ENCODE measurements around the gene ANKRD49.

Gene ANKRD49

GRCh38 chr11:94511932-94512781 lies 18.4 kb downstream of the ANKRD49 start, which contains the start of gene C11orf97:
TSS of gene C11orf97 (plus strand) at chr11:94512461. CDS start at chr11:94512529, 68 bp downstream.
- DNase-seq: no peak

GRCh38 chr11:94513091-94513490 lies 19.3 kb downstream of the ANKRD49 start:
- DNase-seq: no peak

- no peak for DNase-seq
Measured at GRCh38 chr11:94515398-94515797, 21.6 kb downstream of the ANKRD49 start.

DNA sequence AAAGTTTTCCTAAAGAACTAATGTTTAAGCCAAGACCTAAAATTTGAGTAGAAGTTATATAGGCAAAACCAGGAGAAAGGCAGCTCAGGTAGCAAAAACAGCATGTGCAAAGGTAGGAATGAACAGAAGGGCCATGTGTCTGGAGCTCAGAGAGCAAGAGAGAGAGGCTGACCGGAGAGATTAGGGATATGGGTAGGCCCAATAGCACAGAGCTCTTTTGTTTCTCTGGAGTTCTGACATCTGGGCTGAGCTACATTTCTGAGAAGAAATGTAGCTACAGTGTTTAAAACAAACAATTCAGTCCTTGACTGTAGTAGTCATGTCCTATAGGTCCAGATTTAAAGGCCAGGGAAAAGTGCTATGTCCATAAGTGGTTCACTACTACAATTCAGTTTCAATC lies 22.9 kb downstream of the ANKRD49 start:
- no peak for DNase-seq

DNA sequence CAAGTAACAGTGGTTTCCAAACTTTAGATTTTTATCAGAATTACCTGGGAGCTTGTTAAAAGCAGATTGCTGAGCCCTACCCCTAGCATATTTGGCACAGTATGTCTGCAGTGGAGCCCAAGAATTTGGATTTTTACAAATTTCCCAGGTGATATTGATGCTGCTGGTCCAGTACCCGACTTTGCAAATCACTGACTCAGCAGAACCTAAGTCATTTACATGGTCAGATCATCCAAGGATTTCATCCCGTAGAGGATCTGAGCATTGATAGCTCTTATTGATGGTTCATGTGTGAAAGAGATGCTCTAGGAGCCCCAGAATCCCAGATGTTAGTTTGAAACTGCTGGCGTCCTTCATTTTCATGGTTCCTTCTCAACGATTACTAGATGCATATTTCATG lies 24.5 kb downstream of the ANKRD49 start:
- no peak for DNase-seq

- no peak for DNase-seq
Measured at GRCh38 chr11:94519478-94520084, 25.8 kb downstream of the ANKRD49 start.

- DNase-seq: no peak
Measured at GRCh38 chr11:94521684-94522083, 27.9 kb downstream of the ANKRD49 start.

DNA sequence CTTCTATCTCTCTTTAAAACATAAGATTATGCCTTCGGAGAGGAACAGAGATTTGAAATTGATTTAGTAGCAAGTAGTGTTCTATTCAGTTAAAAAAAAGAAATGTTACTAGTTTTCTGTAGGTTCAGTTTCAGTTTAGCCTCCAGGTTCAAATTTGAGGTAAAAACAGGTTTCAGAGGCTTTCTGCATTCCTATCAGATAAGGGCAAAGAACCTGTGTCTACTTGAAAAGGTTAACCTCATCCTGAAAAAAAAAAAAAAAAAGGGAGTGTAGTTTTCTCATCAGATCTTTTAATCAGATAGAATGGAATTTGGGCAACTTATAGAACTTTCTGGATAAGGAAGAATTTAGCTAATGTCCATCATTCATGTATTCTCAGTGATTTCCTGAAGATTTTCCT lies 30.6 kb downstream of the ANKRD49 start:
- DNase-seq: no peak

DNA sequence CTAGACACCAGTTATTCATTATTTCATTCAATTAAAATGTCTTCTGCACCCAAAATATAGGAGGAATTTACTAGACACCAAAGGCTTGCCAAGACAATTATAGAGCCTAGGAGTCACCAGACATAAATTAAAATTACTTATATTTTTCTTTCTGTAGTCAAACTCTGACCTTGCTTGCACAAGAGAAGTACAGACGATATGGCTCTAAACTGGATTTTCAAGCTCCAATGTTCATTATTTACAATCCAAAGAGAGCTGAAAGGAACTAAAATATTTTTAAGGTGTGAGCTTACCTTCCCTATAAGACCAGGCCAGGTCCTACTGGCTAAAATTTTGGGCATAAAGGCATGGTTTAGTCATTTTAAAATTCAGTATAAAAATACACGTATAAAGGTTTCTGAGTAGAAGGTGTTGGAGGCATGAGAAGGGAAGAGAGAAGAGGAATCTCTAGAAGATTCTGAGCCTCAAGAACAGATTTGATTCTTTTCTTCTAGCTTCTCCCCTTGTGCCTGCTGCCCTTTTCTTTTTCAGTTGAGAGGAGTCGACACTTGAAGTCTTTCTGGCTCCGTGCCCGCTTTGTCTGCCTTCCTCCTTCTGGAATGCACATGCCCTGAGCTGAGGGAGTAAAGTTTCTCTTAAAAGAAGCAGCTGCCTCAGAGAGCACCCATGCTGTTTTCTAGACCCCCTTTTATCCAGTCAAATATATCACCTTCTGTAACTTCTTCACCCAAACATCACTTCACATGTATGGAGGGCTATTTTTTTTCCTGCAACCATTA lies 32.0 kb downstream of the ANKRD49 start:
- no peak for DNase-seq

- no peak for DNase-seq
Measured at GRCh38 chr11:94526645-94527438, 33.1 kb downstream of the ANKRD49 start.

GRCh38 chr11:94528551-94528950 lies 34.8 kb downstream of the ANKRD49 start:
- DNase-seq: no peak

- DNase-seq: no peak
Measured at GRCh38 chr11:94532211-94532610, 38.4 kb downstream of the ANKRD49 start.

DNA sequence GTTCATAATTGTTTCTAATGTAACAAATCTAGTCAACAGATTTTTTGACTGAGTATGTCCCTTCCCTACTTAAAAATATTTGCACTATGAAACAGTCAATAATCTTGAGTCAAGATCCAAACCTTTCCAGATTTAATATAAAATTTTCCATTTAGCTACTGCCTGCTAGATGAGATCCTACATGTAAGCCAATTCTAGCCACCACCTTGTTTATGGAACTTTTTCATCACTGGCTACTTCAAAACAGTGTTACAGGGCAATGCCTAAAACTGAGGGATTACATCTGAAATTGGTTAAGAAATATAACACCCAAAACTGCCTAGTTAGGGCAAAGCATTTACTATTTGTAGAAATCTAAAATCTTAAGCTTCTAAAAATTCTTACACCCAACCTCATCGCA lies 39.4 kb downstream of the ANKRD49 start:
- DNase-seq: no peak

DNA sequence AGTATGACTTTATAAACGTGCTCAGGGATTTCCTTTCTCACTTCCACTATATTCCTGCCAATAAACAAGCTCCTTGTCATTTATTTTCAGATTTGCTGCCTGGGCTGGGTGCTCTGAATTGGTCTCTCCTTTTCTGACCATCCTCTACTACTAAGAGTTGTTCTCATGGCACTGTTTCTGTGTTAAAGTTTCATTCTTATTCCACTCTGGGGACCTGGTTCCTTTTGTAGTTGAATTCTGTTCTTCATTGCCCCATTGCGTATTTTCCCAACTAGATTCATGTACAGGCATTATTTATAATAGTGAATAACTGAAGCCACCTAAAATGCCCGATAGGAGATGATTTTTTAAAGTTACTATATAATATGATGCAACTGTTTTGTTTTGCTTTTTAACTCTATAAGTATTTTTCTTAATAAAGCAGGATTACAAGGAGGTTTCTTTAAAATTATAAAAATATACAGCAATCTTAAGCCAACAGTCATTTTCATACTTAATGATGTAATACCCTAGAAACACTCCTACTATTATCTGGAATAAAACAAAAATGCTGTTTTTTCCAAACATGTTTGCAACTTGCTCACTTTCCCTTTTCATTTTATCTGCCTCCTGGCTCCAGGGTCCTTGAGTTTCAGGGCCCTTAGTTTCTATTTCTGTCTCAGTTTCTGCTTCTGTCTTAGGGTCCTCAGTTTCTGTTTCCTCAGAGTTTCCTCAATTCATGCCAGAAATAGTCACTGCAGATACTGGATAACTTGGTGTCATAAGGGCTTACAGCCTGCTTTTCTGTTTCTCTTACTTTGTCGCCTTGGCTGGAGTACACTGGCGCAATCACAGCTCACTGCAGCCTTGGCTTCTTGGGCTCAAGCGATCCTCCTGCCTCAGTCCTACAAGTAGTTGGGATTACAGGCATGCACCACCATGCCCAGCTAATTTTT lies 40.2 kb downstream of the ANKRD49 start:
- DNase-seq: no peak

DNA sequence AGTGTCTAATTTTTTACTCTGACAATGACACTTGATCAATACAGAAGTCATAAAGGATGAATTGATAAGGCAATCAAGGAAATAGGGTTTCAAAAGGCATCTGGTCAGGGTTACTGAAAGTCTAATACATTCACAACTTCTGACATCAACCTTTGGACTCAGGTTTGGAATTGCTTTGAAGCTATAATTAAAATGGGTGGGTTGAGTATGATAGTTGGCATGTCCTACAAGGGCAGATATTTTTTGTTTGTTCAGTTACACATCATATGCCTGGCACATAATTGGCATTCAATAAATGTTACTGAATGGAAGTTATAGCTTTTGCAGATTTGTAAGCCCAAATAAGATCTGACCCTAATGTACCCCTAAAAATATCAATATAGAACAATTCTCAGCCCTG lies 42.6 kb downstream of the ANKRD49 start:
- DNase-seq: no peak

GRCh38 chr11:94537031-94537600 lies 43.3 kb downstream of the ANKRD49 start:
- DNase-seq: no peak

GRCh38 chr11:94539420-94539819 lies 45.6 kb downstream of the ANKRD49 start:
- no peak for DNase-seq

GRCh38 chr11:94543695-94544645 lies 50.2 kb downstream of the ANKRD49 start, which contains the start of gene FUT4:
TSS of gene FUT4 (plus strand) at chr11:94543921. CDS start at chr11:94544134, 213 bp downstream.
- peak; percentile 12 for DNase-seq

DNA sequence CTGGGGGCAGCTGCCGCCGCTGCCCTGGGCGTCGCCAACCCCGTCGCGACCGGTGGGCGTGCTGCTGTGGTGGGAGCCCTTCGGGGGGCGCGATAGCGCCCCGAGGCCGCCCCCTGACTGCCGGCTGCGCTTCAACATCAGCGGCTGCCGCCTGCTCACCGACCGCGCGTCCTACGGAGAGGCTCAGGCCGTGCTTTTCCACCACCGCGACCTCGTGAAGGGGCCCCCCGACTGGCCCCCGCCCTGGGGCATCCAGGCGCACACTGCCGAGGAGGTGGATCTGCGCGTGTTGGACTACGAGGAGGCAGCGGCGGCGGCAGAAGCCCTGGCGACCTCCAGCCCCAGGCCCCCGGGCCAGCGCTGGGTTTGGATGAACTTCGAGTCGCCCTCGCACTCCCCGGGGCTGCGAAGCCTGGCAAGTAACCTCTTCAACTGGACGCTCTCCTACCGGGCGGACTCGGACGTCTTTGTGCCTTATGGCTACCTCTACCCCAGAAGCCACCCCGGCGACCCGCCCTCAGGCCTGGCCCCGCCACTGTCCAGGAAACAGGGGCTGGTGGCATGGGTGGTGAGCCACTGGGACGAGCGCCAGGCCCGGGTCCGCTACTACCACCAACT lies 51.0 kb downstream of the ANKRD49 start:
- no peak for DNase-seq

Measured in NCI-H1694 treated with DMSO at 0.1 percent for 48 hours (cell line).